Astrocyte of the spinal cord (primary cell): ENCODE results near the gene PITPNM3.
A peak's percentile ranks its signal among the peaks of the same experiment; 100 is the strongest.

Experiments
- DNase-seq: peaks from one replicate; pipeline ENCODE4 v3.0.0; 2011; ENCODE audit warnings: low read depth, low spot score
- H3K4me3 ChIP-seq: 2 replicates; pipeline ENCODE4 v1.5.1; 2011; ENCODE audit warnings: low read depth, mild to moderate bottlenecking, low read length, moderate library complexity
- CTCF ChIP-seq: IDR thresholded peaks from 2 replicates; pipeline ENCODE4 v1.5.1; 2012; ENCODE audit warnings: low read depth, mild to moderate bottlenecking, low read length, inconsistent platforms
- in situ Hi-C: cut with HindIII; loops from 2 replicates; pipeline ENCODE4 v1.10.0; 2017; ENCODE audit warnings: low sequenced_read_pairs

The PITPNM3 gene

DNA sequence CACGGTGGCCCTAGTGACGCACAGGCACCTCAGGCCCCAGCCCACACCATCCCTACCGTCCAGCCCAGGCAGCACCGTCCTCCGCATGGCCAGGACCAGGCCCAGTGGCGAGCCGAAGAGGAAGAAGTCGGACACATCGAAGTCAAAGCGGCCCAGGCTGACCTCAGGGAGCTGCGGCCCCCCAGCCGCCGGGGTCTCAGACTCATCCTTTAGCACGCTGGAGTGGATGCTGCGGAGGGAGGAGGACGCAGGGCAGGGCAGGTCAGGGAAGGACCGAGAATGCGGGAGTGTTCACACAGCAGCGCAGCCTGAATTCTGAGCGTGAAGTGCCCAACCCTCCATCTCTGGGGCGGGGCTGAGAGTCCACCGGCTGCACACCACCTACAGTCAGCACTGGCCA is 82.0 kb downstream of the PITPNM3 start:
- in situ Hi-C loops, result no loop called here
- no peak overlapping the region for H3K4me3 ChIP-seq
- DNase-seq, result no peak
- TF ChIP-seq CTCF, result no peak

DNA sequence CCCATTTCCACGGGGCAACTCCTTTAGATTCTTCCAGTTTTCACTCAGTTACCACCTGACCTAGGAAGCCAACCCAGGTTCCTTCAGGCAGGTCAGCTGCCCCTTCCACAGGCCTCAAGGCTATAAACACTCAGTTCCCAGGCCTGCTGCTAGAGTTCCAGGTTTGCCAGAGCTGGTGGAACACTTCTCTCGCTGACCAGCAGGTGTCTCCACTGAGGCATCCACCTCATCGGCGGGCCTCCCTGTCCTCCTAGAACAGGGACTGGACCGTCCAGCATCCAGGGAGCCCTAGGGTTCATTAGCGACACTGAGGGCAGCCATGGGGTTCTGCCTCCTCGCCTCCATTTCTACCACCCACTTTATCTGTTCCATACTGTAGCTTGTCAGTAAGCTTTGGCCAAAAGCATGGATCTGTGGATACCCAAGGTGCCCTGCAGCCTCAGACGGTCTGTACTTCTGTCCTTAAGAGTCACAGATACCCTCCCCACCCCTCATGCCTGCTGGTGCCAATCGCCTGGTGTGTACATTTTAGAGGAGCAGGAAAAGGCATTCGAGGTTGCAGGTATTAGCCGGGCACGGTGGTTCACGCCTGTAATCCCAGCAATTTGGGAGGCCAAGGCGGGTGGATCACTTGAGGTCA is 83.1 kb downstream of the PITPNM3 start:
- in situ Hi-C loops, result no loop called here
- DNase-seq, result peak; percentile 64
- H3K4me3 ChIP-seq, result no peak overlapping the region
- peak; percentile 97 for TF ChIP-seq CTCF

DNA sequence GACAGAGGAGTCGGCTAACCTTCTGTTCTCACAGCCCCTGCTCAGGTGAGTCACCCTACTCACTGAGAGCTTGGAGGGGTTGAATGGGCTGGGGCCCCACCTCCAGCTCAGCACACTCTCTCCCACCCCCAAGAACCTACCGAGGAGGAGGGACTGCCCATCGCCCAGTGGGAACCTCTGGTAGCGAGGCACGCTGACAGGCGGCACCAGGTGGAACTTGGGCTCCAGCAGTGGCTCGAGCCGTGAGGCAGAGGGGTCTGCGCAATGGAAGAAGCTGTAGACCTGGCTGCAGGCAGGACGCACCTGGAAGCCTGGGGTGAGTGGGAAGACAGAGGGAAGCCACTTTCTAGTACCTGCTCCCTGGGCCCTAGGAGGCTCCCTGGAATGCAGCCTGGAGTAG is 83.8 kb downstream of the PITPNM3 start:
- in situ Hi-C loops, result no loop called here
- DNase-seq, result no peak
- no peak overlapping the region for H3K4me3 ChIP-seq
- TF ChIP-seq CTCF, result no peak

- H3K4me3 ChIP-seq, result no peak overlapping the region
- peak; percentile 57 for DNase-seq
- in situ Hi-C loops, result no loop called here
Observed at GRCh38 chr17:6471531-6472465, 84.6 kb downstream of the PITPNM3 start.

GRCh38 chr17:6470751-6471521 is 85.4 kb downstream of the PITPNM3 start:
- no peak for DNase-seq
- in situ Hi-C loops, result no loop called here
- no peak for TF ChIP-seq CTCF
- no peak overlapping the region for H3K4me3 ChIP-seq

More at GRCh38 chr17:6471531-6472465, 84.6 kb downstream of the PITPNM3 start:
- TF ChIP-seq CTCF, result peak; percentile 14

DNA sequence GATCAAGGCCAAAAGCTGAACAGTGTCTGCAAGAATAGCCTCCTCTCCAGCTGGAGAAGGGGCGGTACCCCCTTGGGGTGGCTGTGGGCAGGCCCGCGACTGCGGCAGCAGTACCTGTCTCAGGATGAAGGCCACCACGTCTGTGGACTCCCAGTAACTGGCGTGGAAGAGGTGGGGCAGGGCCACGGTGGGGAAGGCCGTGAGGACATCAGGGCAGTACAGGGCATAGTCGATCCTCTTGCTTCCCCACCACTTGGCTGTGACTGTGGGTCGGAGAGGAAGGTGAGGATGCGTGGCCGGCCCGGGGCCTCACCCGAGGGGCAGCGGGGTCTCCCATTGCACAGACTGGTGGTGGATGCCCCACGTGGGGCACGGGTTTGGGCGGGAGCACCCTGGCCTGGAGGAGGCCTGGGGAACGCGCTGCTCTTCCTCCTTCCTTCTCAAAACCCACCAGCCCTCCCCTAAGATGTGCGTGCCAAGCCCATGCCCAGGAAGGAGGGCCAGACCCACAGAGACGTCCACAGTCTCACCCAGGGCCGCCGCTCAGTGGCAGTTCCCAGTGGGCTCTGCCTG is 86.1 kb downstream of the PITPNM3 start:
- TF ChIP-seq CTCF, result no peak
- in situ Hi-C loops, result no loop called here
- no peak overlapping the region for H3K4me3 ChIP-seq
- no peak for DNase-seq
